GM19043 (cell line): ENCODE data around the gene RETREG2.

Experiments used
- ATAC-seq: cut with Tn5 transposase; IDR thresholded peaks from one replicate; pipeline ENCODE4 v1.9.1; 2021; ENCODE audit warnings: low read depth; ENCODE audit not compliant: unreplicated experiment

RETREG2 gene

GRCh38 chr2:219213026-219213415 is 34.9 kb downstream of the RETREG2 start:
- no peak for ATAC-seq

GRCh38 chr2:219213486-219214071 is 35.5 kb downstream of the RETREG2 start:
- ATAC-seq = no peak

GRCh38 chr2:219214141-219214540 is 36.1 kb downstream of the RETREG2 start:
- no peak for ATAC-seq

- no peak for ATAC-seq
Measured at GRCh38 chr2:219214786-219215185, 36.7 kb downstream of the RETREG2 start.

- no peak for ATAC-seq
Measured at GRCh38 chr2:219215871-219216534, 37.9 kb downstream of the RETREG2 start.

- ATAC-seq = no peak
Measured at GRCh38 chr2:219216535-219216915, 38.5 kb downstream of the RETREG2 start.

- peak; percentile 17 for ATAC-seq
Measured at GRCh38 chr2:219218217-219218731, 40.2 kb downstream of the RETREG2 start.

- peak; percentile 76 for ATAC-seq
Measured at GRCh38 chr2:219218732-219219701, 40.9 kb downstream of the RETREG2 start, which contains the start of gene ABCB6. Gene ABCB6, minus strand, starts transcription at chr2:219218958. Its CDS starts 285 bp downstream, at chr2:219218673.

- ATAC-seq = no peak
Measured at GRCh38 chr2:219219784-219220532, 41.9 kb downstream of the RETREG2 start.

- ATAC-seq = no peak
Measured at GRCh38 chr2:219220652-219221402, 42.8 kb downstream of the RETREG2 start.

- ATAC-seq = no peak
Measured at GRCh38 chr2:219221957-219222518, 44.0 kb downstream of the RETREG2 start.

- no peak for ATAC-seq
Measured at GRCh38 chr2:219223831-219224610, 45.9 kb downstream of the RETREG2 start.

GRCh38 chr2:219225350-219225749 is 47.3 kb downstream of the RETREG2 start:
- ATAC-seq = no peak

- ATAC-seq = no peak
Measured at GRCh38 chr2:219228041-219228910, 50.2 kb downstream of the RETREG2 start.

- ATAC-seq = peak; percentile 5
Measured at GRCh38 chr2:219228911-219229304, 50.8 kb downstream of the RETREG2 start.

GRCh38 chr2:219229305-219230058 is 51.4 kb downstream of the RETREG2 start, which contains the start of the genes ANKZF1 and ATG9A:
Gene ANKZF1, plus strand, starts transcription at chr2:219229806. Its CDS starts 452 bp downstream, at chr2:219230258.
Gene ATG9A, minus strand, starts transcription at chr2:219229636. Its CDS starts 1,612 bp downstream, at chr2:219228024.
- ATAC-seq = peak; percentile 95
